GM12892 (cell line): ENCODE results near the gene RPL6.
"Not testable (repeated sequence)": the region's sequence is repeated elsewhere in the genome, so short reads cannot be mapped to it uniquely, and the experiment has no call there.

Source experiments
- POLR2AphosphoS5 ChIP-seq: IDR thresholded peaks from 2 replicates; pipeline ENCODE4 v1.6.1; 2011; ENCODE audit warnings: low read depth, low read length, control low read depth
- TAF1 ChIP-seq: IDR thresholded peaks from 2 replicates; pipeline ENCODE4 v1.6.1; 2011; ENCODE audit warnings: low read depth, mild to moderate bottlenecking, control low read depth, low read length, borderline replicate concordance

- not testable (repeated sequence) for TF ChIP-seq POLR2AphosphoS5, TAF1
These were observed 47.7 kb upstream of the RPL6 start for GRCh38 chr12:112457142-112457541.
